H9 (cell line): ENCODE data around the gene TUBB4B. TPM values are rescaled to one million over a fixed set of nuclear protein-coding genes. Genes with fewer than 3 reads are reported as not detected.

Source experiments
- DNase-seq: peaks from one replicate; pipeline ENCODE4 v3.0.0-alpha.2; 2017
- H2AFZ ChIP-seq: one replicate; pipeline ENCODE4 v1.6.1; 2013; ENCODE audit warnings: mild to moderate bottlenecking, low read length, control low read depth, moderate library complexity
- H2AK5ac ChIP-seq: 2 replicates; pipeline ENCODE4 v1.6.1; 2013; ENCODE audit warnings: low read length, control low read depth, mixed read lengths; ENCODE audit not compliant: insufficient read length
- H2BK120ac ChIP-seq: one replicate; pipeline ENCODE4 v1.6.1; 2013; ENCODE audit warnings: low read depth, mild to moderate bottlenecking, low read length, control low read depth, inconsistent platforms; ENCODE audit not compliant: poor library complexity, severe bottlenecking
- H2BK12ac ChIP-seq: 2 replicates; pipeline ENCODE4 v1.6.1; 2013; ENCODE audit warnings: low read length, control low read depth, mixed read lengths, low read depth; ENCODE audit not compliant: insufficient read length
- H2BK15ac ChIP-seq: 2 replicates; pipeline ENCODE4 v1.6.1; 2013; ENCODE audit warnings: low read depth, low read length, control low read depth
- H2BK20ac ChIP-seq: one replicate; pipeline ENCODE4 v1.6.1; 2013; ENCODE audit warnings: low read depth, mild to moderate bottlenecking, low read length, control low read depth, inconsistent platforms; ENCODE audit not compliant: poor library complexity, severe bottlenecking
- H2BK5ac ChIP-seq: 2 replicates; pipeline ENCODE4 v1.6.1; 2013; ENCODE audit warnings: low read length, control low read depth, mixed read lengths; ENCODE audit not compliant: insufficient read length
- H3K14ac ChIP-seq: 2 replicates; pipeline ENCODE4 v1.6.1; 2013; ENCODE audit warnings: low read length, control low read depth; ENCODE audit not compliant: insufficient read depth
- H3K18ac ChIP-seq: 2 replicates; pipeline ENCODE4 v1.6.1; 2013; ENCODE audit warnings: low read depth, mild to moderate bottlenecking, mixed read lengths, low read length, control low read depth; ENCODE audit not compliant: insufficient read length
- H3K23ac ChIP-seq: 2 replicates; pipeline ENCODE4 v1.6.1; 2013; ENCODE audit warnings: low read length, control low read depth, mixed read lengths, low read depth; ENCODE audit not compliant: insufficient read length
- H3K23me2 ChIP-seq: 2 replicates; pipeline ENCODE4 v1.6.1; 2013; ENCODE audit warnings: low read depth, mild to moderate bottlenecking, mixed read lengths, low read length, control low read depth; ENCODE audit not compliant: insufficient read length, poor library complexity, severe bottlenecking
- H3K27ac ChIP-seq: 2 replicates; pipeline ENCODE4 v1.5.1; 2013; ENCODE audit warnings: low read length, control low read depth, mixed read lengths, low read depth; ENCODE audit not compliant: insufficient read length
- H3K27me3 ChIP-seq: 2 replicates; pipeline ENCODE4 v1.6.1; 2013; ENCODE audit warnings: low read length, control low read depth, inconsistent platforms; ENCODE audit not compliant: insufficient read depth
- H3K4ac ChIP-seq: 2 replicates; pipeline ENCODE4 v1.6.1; 2013; ENCODE audit warnings: low read depth, mild to moderate bottlenecking, control low read depth, inconsistent platforms, low read length, moderate library complexity
- H3K4me1 ChIP-seq: 2 replicates; pipeline ENCODE4 v1.6.1; 2013; ENCODE audit warnings: low read length, control low read depth, inconsistent platforms; ENCODE audit not compliant: insufficient read depth
- H3K4me2 ChIP-seq: 2 replicates; pipeline ENCODE4 v1.6.1; 2013; ENCODE audit warnings: low read length, control low read depth, mixed read lengths; ENCODE audit not compliant: insufficient read length, insufficient read depth
- H3K56ac ChIP-seq: 2 replicates; pipeline ENCODE4 v1.6.1; 2013; ENCODE audit warnings: low read depth, mild to moderate bottlenecking, mixed read lengths, low read length, control low read depth; ENCODE audit not compliant: insufficient read length
- H3K79me1 ChIP-seq: 2 replicates; pipeline ENCODE4 v1.6.1; 2013; ENCODE audit warnings: low read depth, mild to moderate bottlenecking, moderate library complexity, low read length, control low read depth, inconsistent platforms; ENCODE audit not compliant: insufficient read depth, poor library complexity, severe bottlenecking
- H3K79me2 ChIP-seq: 2 replicates; pipeline ENCODE4 v1.6.1; 2013; ENCODE audit warnings: low read length, control low read depth, inconsistent platforms; ENCODE audit not compliant: insufficient read depth
- H3K9ac ChIP-seq: 2 replicates; pipeline ENCODE4 v1.6.1; 2013; ENCODE audit warnings: low read length, control low read depth, mixed read lengths; ENCODE audit not compliant: insufficient read length; ENCODE audit errors: extremely low read depth
- H3K9me3 ChIP-seq: one replicate; pipeline ENCODE4 v1.6.1; 2013; ENCODE audit warnings: low read depth, low read length, inconsistent platforms; ENCODE audit not compliant: control insufficient read depth
- H3T11ph ChIP-seq: one replicate; pipeline ENCODE4 v1.6.1; 2013; ENCODE audit warnings: mild to moderate bottlenecking, low read length, control low read depth, inconsistent platforms
- H4K20me1 ChIP-seq: one replicate; pipeline ENCODE4 v1.6.1; 2013; ENCODE audit not compliant: control insufficient read depth, insufficient read length, insufficient read depth
- H4K5ac ChIP-seq: 2 replicates; pipeline ENCODE4 v1.6.1; 2013; ENCODE audit warnings: low read depth, mild to moderate bottlenecking, mixed read lengths, low read length, control low read depth; ENCODE audit not compliant: insufficient read length
- H4K8ac ChIP-seq: replicated peaks from 2 replicates; pipeline ENCODE4 v1.6.1; 2013; ENCODE audit warnings: low read length, control low read depth, mixed read lengths, low read depth; ENCODE audit not compliant: insufficient read length
- H4K91ac ChIP-seq: 2 replicates; pipeline ENCODE4 v1.6.1; 2013; ENCODE audit warnings: low read depth, mild to moderate bottlenecking, moderate library complexity, mixed read lengths, low read length, control low read depth; ENCODE audit not compliant: insufficient read length
- H3K27ac Mint-ChIP-seq, 3 experiments: 2 replicates in 2 of 3; 3 replicates in 1 of 3; pipeline ENCODE4 v1.8.0; 2020 to 2021; ENCODE audit warnings: mixed read lengths in 3 of 3, mild to moderate bottlenecking in 1 of 3, moderate library complexity in 1 of 3
- H3K27me3 Mint-ChIP-seq: 2 replicates; pipeline ENCODE4 v1.8.0; 2021; ENCODE audit warnings: low read depth, mild to moderate bottlenecking, moderate library complexity, mixed read lengths
- H3K36me3 Mint-ChIP-seq, 3 experiments: 2 replicates in 2 of 3; 3 replicates in 1 of 3; pipeline ENCODE4 v1.8.0; 2020 to 2021; ENCODE audit warnings: low read depth in 3 of 3, mixed read lengths in 3 of 3; ENCODE audit not compliant: insufficient read depth in 1 of 3
- H3K4me1 Mint-ChIP-seq, 2 experiments: 2 replicates each; pipeline ENCODE4 v1.8.0; 2020; ENCODE audit warnings: mixed read lengths in 2 of 2
- H3K4me3 Mint-ChIP-seq, 2 experiments: 2 replicates in 1 of 2; 3 replicates in 1 of 2; pipeline ENCODE4 v1.8.0; 2020 to 2021; ENCODE audit warnings: mild to moderate bottlenecking in 2 of 2, mixed read lengths in 2 of 2, moderate library complexity in 1 of 2
- H3K9me3 Mint-ChIP-seq, 2 experiments: 2 replicates in 1 of 2; 3 replicates in 1 of 2; pipeline ENCODE4 v1.8.0; 2020; ENCODE audit warnings: mild to moderate bottlenecking in 2 of 2, mixed read lengths in 2 of 2, moderate library complexity in 1 of 2
- WGBS: extraction: QIAGEN DNeasy Blood & Tissue Kit; methylation state at CpG from one replicate; pipeline ENCODE4 v1.1.7; 2013; ENCODE audit warnings: missing lambda C conversion rate, low lambda C conversion rate, mixed read lengths; ENCODE audit not compliant: insufficient read length; ENCODE audit errors: extremely low coverage; 5-methylcytosine and 5-hydroxymethylcytosine counted together
- total RNA-seq: library from RNA; stranded (reverse); gene quantifications from 2 replicates; pipeline ENCODE4 v1.2.1, GENCODE V29; 2021
- TF ChIP-seq, protein P1 (sequence below): fragments of 200-600 bp; sonication (generic); conservative IDR thresholded peaks from 3 replicates; pipeline ENCODE4 v1.8.0; 2021; ENCODE audit warnings: antibody characterized with exemption, mild to moderate bottlenecking

Gene TUBB4B
- total RNA-seq, 1 experiment from 2014 or later: 378 TPM

DNA sequence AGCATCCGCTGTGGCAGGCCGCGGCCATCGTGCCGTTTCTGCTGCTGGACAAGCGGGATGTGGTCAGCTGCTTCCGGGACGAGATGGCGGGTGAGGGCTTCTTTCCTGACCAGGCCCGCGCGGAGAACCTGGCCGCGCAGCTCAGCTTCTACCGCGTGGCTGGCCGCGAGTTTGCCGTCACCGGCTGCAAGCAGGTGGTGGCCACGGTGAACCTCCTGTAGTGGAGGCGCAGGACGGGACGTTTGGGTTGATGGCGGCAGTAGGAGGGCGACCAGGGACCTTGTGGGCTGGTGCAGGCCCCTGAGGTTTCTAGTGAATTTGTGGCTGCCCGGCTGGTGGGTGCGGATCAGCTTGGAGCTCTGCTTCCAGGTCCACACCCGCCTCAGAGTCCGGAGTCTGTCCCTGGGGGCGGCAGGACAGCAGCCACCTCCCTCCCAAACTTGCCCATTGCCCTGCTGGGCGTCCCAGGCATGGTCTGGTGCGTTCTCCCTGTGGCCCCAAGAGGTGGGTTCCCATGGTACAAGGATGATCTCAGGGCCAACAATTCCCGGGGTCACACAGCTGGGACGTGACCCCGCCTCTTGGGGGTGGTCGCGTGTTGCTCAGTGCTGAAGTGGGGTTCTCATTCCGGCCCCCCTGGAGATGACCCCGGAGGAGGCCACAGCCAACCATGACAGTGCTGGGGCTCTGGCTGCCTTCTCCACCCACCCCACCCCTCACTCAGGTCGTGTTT lies 38.8 kb downstream of the TUBB4B start:
- no peak overlapping the region for H3K18ac ChIP-seq
- H3K27ac ChIP-seq: no peak overlapping the region
- H3K4ac ChIP-seq: no peak overlapping the region
- H4K8ac ChIP-seq: no peak overlapping the region
- H3T11ph ChIP-seq: no peak overlapping the region
- no peaks in the 10 kb centered on the region for H4K20me1 ChIP-seq
- peaks cover 12% of the 10 kb centered on the region for H3K23me2 ChIP-seq
- H3K27ac Mint-ChIP-seq: no peak overlapping the region
- no peak overlapping the region for H2BK20ac ChIP-seq
- no peak overlapping the region for H2BK15ac ChIP-seq
- no peaks in the 10 kb centered on the region for H3K9me3 ChIP-seq
- no peak overlapping the region for H4K5ac ChIP-seq
- H3K4me2 ChIP-seq: no peak overlapping the region
- H3K36me3 Mint-ChIP-seq: peaks cover 0 to 1% (median 0%) of the 10 kb centered on the region in 3 experiments; a peak in 1 of 7 replicates
- no CpG with 5 or more reads among the region's 41 CpGs for WGBS
- no peaks in the 10 kb centered on the region for H3K27me3 ChIP-seq
- H3K79me1 ChIP-seq: no peaks in the 10 kb centered on the region
- H3K9me3 Mint-ChIP-seq: no peaks in the 10 kb centered on the region
- peaks cover 16 to 21% of the 10 kb centered on the region in 2 experiments for H3K4me1 Mint-ChIP-seq
- no peak overlapping the region for H2AFZ ChIP-seq
- no peak overlapping the region for H4K91ac ChIP-seq
- H2BK120ac ChIP-seq: no peak overlapping the region
- no peak overlapping the region; the same call in 1 of the 2 replicates for H3K14ac ChIP-seq
- no peak overlapping the region for H3K4me3 Mint-ChIP-seq
- H3K27me3 Mint-ChIP-seq: peaks cover 14% of the 10 kb centered on the region
- no peak overlapping the region for H2BK12ac ChIP-seq
- H3K4me1 ChIP-seq: no peaks in the 10 kb centered on the region
- no peaks in the 10 kb centered on the region for H3K79me2 ChIP-seq
- H3K56ac ChIP-seq: no peak overlapping the region
- DNase-seq: peak; percentile 38
- TF ChIP-seq, protein P1, sequence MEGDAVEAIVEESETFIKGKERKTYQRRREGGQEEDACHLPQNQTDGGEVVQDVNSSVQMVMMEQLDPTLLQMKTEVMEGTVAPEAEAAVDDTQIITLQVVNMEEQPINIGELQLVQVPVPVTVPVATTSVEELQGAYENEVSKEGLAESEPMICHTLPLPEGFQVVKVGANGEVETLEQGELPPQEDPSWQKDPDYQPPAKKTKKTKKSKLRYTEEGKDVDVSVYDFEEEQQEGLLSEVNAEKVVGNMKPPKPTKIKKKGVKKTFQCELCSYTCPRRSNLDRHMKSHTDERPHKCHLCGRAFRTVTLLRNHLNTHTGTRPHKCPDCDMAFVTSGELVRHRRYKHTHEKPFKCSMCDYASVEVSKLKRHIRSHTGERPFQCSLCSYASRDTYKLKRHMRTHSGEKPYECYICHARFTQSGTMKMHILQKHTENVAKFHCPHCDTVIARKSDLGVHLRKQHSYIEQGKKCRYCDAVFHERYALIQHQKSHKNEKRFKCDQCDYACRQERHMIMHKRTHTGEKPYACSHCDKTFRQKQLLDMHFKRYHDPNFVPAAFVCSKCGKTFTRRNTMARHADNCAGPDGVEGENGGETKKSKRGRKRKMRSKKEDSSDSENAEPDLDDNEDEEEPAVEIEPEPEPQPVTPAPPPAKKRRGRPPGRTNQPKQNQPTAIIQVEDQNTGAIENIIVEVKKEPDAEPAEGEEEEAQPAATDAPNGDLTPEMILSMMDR: no peak
- H2AK5ac ChIP-seq: no peak overlapping the region
- no peak overlapping the region for H2BK5ac ChIP-seq
- H3K9ac ChIP-seq: no peak overlapping the region
- no peak overlapping the region for H3K23ac ChIP-seq
